Uterus (tissue), 4 donors: ENCODE data around the gene CABCOCO1. TPM values are rescaled to one million over a fixed set of nuclear protein-coding genes. Genes with fewer than 3 reads are reported as not detected.

ENCODE experiments used
- DNase-seq, 2 donors: peaks; one replicate each; pipeline ENCODE4 v3.0.0-alpha.2; 2019 to 2020
- H3K27ac ChIP-seq, 2 donors: fragments of 200-600 bp; sonication (generic); 1 replicate in 1 of 2; 2 replicates in 1 of 2; pipeline ENCODE4 v1.5.1; 2016 to 2018
- H3K27me3 ChIP-seq, 2 donors: fragments of 200-600 bp; sonication (generic); one replicate each; pipeline ENCODE4 v1.5.1; 2018 to 2019; ENCODE audit warnings: control low read depth in 1 of 2
- H3K36me3 ChIP-seq, 2 donors: fragments of 200-600 bp; sonication (generic); one replicate each; pipeline ENCODE4 v1.5.1; 2019; ENCODE audit warnings: control low read depth in 1 of 2
- H3K4me1 ChIP-seq, 2 donors: fragments of 200-600 bp; sonication (generic); one replicate each; pipeline ENCODE4 v1.5.1; 2018 to 2019; ENCODE audit warnings: control low read depth in 1 of 2
- H3K4me3 ChIP-seq, 2 donors: fragments of 200-600 bp; sonication (generic); 1 replicate in 1 of 2; 2 replicates in 1 of 2; pipeline ENCODE4 v1.5.1; 2018 to 2019; ENCODE audit warnings: mild to moderate bottlenecking in 1 of 2
- H3K9me3 ChIP-seq, 2 donors: fragments of 200-600 bp; sonication (generic); one replicate each; pipeline ENCODE4 v1.5.1; 2019; ENCODE audit warnings: control low read depth in 1 of 2
- CTCF ChIP-seq, 4 experiments: fragments of 200-600 bp in 2 of 4; fragments of 450-650 bp in 2 of 4; sonication (generic) in 2 of 4; IDR thresholded peaks; one replicate each; pipeline ENCODE4 v1.5.1; 2016 to 2019; ENCODE audit warnings: antibody characterized with exemption in 4 of 4, mild to moderate bottlenecking in 2 of 4, moderate library complexity in 1 of 4
- POLR2A ChIP-seq, 2 donors: fragments of 450-650 bp; IDR thresholded peaks; one replicate each; pipeline ENCODE4 v1.6.1; 2016; ENCODE audit warnings: antibody characterized with exemption in 2 of 2, mild to moderate bottlenecking in 1 of 2, moderate library complexity in 1 of 2
- intact Hi-C: fragments of 100-400 bp; cut with DNase I; formaldehyde crosslinking; loops from one replicate; pipeline ENCODE4 v1.15.1; 2023; ENCODE audit warnings: low total_unique reads
- total RNA-seq, 4 donors: library from RNA; depleted of rRNA in 3 of 4; stranded (reverse); fragments of >200 nt in 3 of 4; gene quantifications; one replicate each; pipeline versions ENCODE4 v1.1.0 to v1.2.4, GENCODE V29; 2014 to 2023
- donor health status: DM: yes; HTN: yes; CAD: no.

CABCOCO1 gene
- total RNA-seq, 4 donors from 2014 or later, result 1.9 to 6.7 TPM; not detected in 2

GRCh38 chr10:61692447-61693010, 29.8 kb downstream of the CABCOCO1 start:
- Histone ChIP-seq H3K27ac (no peak overlapping the region), H3K9me3 (no peaks in the 10 kb centered on the region), H3K36me3 (no peaks in the 10 kb centered on the region), H3K4me1 (no peaks in the 10 kb centered on the region), H3K4me3 (no peak overlapping the region), H3K27me3 (no peaks in the 10 kb centered on the region)
- TF ChIP-seq POLR2A (IDR thresholded peaks at IDR 0.05) (no peak), CTCF (IDR thresholded peaks at IDR 0.05) (no peak)
- intact Hi-C loops, result no loop called here
- no peak for DNase-seq

- Histone ChIP-seq H3K27ac (no peak overlapping the region), H3K36me3 (no peaks in the 10 kb centered on the region), H3K4me3 (no peak overlapping the region), H3K4me1 (no peaks in the 10 kb centered on the region), H3K9me3 (no peaks in the 10 kb centered on the region), H3K27me3 (no peaks in the 10 kb centered on the region)
- no peak for TF ChIP-seq POLR2A (IDR thresholded peaks at IDR 0.05)
- no peak for TF ChIP-seq CTCF (IDR thresholded peaks at IDR 0.05)
- intact Hi-C loops, result no loop called here
- DNase-seq, result no peak
Measured at GRCh38 chr10:61698968-61699655, 36.4 kb downstream of the CABCOCO1 start.

- Histone ChIP-seq H3K4me3 (no peak overlapping the region), H3K27me3 (no peaks in the 10 kb centered on the region), H3K9me3 (no peaks in the 10 kb centered on the region), H3K4me1 (no peaks in the 10 kb centered on the region), H3K36me3 (no peaks in the 10 kb centered on the region), H3K27ac (peak overlapping the region; percentile 28 to 54)
- TF ChIP-seq POLR2A (IDR thresholded peaks at IDR 0.05) (no peak), CTCF (IDR thresholded peaks at IDR 0.05) (no peak)
- intact Hi-C loops, result no loop called here
- DNase-seq, result no peak
Measured at GRCh38 chr10:61701055-61701705, 38.5 kb downstream of the CABCOCO1 start.

GRCh38 chr10:61701706-61702105, 39.0 kb downstream of the CABCOCO1 start:
- Histone ChIP-seq H3K4me1 (no peaks in the 10 kb centered on the region), H3K4me3 (no peak overlapping the region), H3K27me3 (no peaks in the 10 kb centered on the region), H3K9me3 (no peaks in the 10 kb centered on the region), H3K36me3 (no peaks in the 10 kb centered on the region), H3K27ac (peak overlapping the region; percentile 28 to 54)
- no peak for TF ChIP-seq CTCF (IDR thresholded peaks at IDR 0.05)
- TF ChIP-seq POLR2A (IDR thresholded peaks at IDR 0.05), result no peak
- DNase-seq, result no peak
- intact Hi-C loops, result no loop called here

GRCh38 chr10:61702584-61702983, 39.9 kb downstream of the CABCOCO1 start:
- no peak for TF ChIP-seq POLR2A (IDR thresholded peaks at IDR 0.05)
- no peak for TF ChIP-seq CTCF (IDR thresholded peaks at IDR 0.05)
- H3K27ac ChIP-seq, result no peak overlapping the region
- H3K27me3 ChIP-seq, result no peaks in the 10 kb centered on the region
- no peaks in the 10 kb centered on the region for H3K9me3 ChIP-seq
- no peak overlapping the region for H3K4me3 ChIP-seq
- H3K36me3 ChIP-seq, result no peaks in the 10 kb centered on the region
- H3K4me1 ChIP-seq, result no peaks in the 10 kb centered on the region
- DNase-seq, result no peak
- intact Hi-C loops, result no loop called here
